Left forelimb (tissue), 1 donor: Measurements from ENCODE around the gene BMPR1A.
A peak's percentile ranks its signal among the peaks of the same experiment; 100 is the strongest.

Experiments
- DNase-seq: peaks from one replicate; pipeline ENCODE4 v3.0.0-alpha.2; 2018; ENCODE audit warnings: low spot score

The BMPR1A gene

DNA sequence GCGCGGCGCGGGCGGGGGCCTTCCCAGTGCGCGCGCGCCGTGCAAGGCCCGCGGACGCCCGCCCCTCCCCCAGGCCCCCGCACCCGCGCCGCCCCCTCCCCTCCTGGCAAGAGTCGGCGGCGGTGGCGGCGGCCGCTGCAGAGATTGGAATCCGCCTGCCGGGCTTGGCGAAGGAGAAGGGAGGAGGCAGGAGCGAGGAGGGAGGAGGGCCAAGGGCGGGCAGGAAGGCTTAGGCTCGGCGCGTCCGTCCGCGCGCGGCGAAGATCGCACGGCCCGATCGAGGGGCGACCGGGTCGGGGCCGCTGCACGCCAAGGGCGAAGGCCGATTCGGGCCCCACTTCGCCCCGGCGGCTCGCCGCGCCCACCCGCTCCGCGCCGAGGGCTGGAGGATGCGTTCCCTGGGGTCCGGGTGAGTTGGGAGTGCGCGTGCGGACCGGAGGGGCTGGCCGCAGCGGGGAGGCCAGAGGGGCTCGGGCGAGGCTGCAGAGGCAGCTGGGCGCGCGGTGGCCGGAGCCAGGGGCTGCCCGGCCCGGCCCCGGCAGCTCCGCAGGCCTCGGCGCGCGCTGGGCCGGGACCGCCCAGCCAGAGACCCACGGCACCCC is at the start of gene BMPR1A:
Gene BMPR1A, plus strand, starts transcription at position 109 of the 602 bp plus-strand sequence. CDS start 119,400 bp downstream, outside the sequence.
- DNase-seq: no peak

DNA sequence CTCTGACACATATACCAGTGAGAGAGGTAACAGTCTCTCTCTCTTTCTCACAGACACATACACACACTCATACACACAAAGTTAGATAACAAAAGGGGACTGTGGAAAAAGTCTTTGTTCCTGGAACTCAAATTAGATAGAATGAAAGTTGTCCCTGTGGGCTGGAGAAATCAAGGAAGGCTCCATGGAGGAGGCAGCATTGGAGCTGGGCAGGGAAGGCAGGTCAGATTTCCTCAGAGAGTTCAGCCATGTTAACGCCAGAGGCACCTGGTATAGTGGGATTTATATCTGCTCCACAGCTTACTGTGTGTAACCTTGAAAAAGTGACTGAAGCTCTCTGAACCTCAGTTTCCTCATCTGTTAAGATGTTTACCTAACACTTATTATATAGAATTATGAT is 49.4 kb upstream of the BMPR1A start:
- DNase-seq: no peak

DNA sequence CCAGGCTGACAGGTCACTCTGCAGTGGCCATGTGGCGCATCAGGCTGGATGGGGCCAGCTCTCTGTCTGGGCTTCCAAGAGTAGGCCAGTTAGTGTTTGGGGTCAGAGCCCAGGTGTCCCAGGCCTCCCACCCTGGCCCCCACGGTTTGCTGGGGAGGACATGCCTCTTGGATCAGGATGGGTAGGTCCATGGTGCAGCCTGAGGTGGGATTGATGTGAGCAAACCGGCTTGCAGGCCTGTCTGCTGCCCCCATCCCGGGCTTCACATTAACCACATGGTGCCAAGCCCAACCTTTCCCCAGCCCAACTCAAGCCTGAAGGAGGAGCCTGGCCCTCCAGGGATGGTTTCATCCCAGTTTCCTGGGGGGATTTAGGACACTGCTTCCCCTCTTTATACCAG is 48.9 kb upstream of the BMPR1A start:
- DNase-seq: no peak

DNA sequence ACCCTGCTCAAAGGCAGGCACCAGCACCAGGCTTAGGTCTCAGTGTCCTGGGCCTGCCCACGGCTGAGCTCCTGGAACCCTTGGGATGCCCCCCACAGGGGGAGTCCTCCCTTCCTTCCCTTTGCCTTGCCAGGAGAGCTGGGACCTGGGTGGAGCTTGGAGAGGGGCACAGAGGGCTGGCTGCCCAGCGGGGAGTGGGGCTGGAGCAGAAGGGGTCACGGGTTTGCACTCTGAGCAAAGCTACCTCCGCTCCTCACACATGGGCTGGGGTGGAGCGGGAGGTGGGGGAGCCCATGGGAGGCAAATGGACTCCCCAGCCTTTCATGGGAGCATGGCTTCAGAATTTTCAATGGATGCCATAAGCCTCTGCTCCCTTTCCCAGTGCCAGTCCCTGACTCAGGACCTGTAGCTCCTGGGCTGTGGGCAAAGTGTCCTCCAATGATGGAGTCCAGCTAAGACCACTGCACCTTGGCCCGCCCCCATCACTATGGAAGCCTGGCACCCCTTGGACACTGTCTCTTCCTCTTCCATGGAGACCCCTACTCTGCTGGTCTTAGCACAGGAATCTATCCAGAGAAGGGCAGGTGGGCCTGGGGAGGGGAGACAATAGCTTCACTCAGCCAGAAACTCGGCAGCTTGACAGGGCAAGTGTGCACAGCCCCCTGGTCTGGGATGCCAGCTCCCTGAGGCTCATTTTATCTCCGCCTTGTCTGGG is 48.2 kb upstream of the BMPR1A start:
- DNase-seq: no peak

DNA sequence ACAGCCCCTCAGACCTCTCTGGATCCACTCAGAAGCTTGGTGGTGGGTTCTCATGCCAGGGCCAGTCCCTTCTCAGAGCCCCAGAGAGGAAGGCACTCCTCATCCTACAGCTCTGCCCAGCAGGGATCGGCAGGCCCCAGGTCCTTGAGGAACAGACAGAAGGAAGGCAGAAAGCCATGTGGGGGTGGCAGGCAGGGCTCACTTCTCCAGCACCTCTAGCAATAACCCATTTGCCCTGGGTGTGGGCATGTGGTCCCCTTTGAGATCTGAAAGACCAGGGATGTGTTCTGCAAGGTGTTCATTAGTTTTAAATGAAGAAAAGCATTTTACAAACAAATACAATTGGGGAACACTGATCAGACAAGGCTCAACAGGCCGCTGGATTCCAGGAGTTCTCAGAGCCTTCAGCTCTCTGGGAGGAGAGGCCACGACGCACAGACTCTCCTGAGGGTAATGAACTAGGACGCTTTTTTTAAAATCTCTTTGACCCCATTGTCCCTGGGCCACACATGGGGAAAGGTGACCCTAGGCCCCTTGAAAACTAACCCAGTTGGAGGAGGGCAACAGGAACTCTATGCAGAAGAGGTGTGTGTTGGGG is 47.5 kb upstream of the BMPR1A start:
- DNase-seq: no peak

DNA sequence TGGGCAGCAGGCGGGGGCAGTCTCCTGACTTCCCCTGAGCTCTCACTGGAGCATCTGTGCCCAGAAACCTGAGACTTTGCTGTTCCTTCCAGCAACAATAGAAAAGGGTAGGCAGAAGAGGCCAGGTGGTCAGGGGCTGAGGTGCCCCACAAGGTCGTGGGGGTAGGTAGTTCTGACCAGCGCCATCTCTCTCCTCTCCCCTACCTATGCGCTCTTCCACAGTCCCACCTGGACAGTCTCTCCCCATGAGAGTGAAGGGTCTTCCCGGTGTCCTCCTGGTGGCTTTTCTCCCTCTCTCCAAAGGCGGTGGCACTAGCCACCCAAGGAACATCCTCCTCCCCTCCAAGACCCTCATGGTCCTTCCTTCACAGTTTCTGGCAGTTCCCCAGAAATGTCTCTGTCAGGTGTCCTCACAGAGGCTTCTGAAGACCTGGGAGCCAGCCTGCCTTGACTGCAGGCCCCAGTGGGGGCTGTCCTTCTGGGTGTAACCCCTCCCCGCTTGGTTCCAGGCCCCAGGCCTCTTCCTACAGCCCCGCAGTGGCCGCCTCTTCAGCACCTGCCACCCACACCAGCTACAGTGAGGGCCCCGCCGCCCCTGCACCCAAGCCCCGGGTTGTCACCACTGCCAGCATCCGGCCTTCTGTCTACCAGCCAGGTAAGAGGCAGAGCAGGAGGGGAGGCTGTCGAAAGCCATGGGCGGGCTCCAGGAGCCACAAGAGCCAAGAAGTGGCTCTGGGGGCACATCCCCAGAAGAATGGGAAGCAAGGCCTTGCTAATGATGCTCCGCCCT is 46.8 kb upstream of the BMPR1A start:
- DNase-seq: no peak

GRCh38 chr10:86710987-86711512 is 45.4 kb upstream of the BMPR1A start:
- DNase-seq: peak; percentile 96

GRCh38 chr10:86711513-86712316 is 44.7 kb upstream of the BMPR1A start:
- no peak for DNase-seq

DNA sequence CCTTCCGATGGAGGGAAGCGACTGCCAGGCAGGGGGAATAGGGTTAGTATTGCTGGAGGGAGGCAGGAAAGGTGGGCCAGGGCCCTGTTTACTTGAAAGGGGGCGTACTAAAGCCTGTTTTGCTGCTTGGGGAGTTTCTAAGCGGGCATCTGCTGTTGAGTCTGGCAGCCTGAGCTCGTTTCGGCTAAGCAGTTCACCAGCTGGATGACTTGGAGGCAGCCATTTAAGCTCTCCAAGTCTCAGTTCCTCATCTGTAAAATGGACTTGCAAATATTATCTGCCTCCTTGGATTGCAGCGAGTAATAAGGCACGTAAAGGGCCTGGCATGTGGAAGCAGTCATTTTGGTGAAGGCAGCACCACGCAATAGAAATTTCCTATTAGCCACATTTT is 44.1 kb upstream of the BMPR1A start:
- no peak for DNase-seq

GRCh38 chr10:86715156-86715795 is 41.1 kb upstream of the BMPR1A start:
- no peak for DNase-seq

GRCh38 chr10:86715836-86716235 is 40.6 kb upstream of the BMPR1A start:
- DNase-seq: no peak

DNA sequence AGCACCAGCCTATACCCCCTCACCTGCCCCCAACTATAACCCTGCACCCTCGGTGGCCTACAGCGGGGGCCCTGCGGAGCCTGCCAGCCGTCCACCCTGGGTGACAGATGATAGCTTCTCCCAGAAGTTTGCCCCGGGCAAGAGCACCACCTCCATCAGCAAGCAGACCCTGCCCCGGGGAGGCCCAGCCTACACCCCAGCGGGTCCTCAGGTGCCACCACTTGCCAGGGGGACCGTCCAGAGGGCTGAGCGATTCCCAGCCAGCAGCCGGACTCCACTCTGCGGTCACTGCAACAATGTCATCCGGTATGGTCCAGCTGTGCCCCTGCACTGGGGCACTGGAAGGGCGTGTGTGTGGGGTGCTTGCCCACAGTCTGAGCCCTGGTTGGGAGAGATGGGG is 40.0 kb upstream of the BMPR1A start:
- DNase-seq: no peak

GRCh38 chr10:86718556-86718955 is 37.9 kb upstream of the BMPR1A start:
- no peak for DNase-seq

DNA sequence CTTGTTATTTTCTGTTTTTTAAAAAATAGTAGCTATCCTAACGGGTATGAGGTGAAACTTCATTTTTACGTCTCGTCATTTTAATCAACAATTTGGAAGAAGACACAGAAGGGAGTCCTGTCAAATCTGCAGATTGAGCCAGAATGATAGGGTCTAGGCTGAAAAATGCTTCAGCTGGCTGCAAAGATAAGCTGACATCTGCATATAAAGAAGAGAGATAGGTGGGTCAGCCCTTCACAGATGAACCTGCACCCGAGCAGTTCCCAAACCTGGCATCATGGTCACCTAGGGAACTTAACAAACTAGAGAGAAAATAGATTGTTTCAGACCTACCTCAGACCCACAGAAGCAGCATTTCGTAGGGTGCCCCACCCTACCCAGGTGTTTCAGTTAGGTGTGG is 35.2 kb upstream of the BMPR1A start:
- DNase-seq: no peak

DNA sequence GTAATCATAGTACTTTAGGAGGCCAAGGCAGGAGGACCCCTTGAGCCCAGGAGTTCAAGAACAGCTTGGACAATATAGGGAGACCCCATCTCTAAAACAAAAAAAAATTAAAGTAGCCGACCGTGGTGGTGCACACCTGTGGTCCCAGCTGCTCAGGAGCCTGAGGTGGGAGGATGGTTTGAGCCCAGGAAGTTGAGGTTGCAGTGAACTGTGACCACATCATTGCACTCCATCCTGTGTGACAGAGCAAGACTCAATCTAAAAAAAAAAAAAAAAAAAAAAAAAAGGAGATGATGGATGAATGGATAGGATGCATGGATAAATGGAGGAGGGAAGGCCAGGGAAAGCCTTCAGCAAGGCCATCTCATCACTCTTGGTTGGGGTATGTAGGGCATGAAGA is 33.4 kb upstream of the BMPR1A start:
- no peak for DNase-seq

GRCh38 chr10:86724445-86724844 is 32.0 kb upstream of the BMPR1A start:
- no peak for DNase-seq

DNA sequence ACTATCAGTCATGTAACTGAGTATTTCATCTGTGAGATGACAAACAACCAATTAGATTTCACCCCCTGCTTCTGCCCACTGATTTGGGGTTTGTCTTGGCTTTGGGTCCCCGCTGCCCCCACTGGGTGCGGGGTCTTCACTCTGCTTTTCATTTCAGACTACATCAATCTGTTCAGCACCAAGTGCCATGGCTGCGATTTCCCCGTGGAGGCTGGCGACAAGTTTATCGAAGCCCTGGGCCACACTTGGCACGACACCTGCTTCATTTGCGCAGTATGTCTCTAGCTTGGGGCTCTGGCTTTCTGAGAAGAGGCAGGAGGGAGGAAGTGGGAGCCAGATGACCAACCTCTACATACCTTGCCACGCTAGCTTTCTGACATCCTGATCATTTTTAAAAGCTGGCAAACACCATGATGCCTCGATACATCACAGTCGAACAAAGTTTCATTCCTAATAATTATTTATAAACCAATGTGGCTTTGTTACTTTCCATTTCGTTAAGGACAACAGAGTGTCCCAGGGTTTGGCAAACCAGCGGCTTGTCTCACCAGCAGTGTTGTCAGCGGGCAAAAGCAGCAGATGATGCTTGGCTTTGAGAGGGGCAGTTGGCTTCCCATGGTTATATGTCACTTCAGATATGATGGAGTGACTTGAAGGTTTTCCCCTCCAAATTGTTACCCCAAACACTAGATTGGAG is 30.3 kb upstream of the BMPR1A start:
- DNase-seq: no peak

GRCh38 chr10:86726677-86726999 is 29.8 kb upstream of the BMPR1A start:
- DNase-seq: no peak

- no peak for DNase-seq
Observed at GRCh38 chr10:86727470-86727869, 28.9 kb upstream of the BMPR1A start.

DNA sequence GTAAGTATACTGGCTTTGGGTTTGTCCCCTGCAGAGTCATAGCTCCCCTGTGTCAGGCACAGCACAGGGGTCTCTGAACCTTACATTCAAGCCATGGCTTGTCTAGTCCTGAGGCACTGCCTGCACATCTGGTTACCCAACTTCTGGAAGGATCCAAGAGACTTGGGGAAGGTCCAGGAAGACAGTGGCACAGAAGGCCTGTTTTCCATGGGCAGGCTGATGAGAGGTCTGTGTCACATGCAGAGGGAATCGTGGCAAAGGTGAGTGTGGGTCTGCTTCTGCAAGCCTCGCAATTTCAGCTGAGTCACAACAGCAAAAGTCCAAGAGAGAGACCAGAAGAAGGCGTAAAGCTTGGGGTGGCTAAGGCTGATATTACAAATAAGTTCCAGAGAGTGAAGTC is 28.4 kb upstream of the BMPR1A start:
- DNase-seq: no peak

- DNase-seq: no peak
Observed at GRCh38 chr10:86729677-86730076, 26.7 kb upstream of the BMPR1A start.
